Measurements from ENCODE around the gene FXYD2.

FXYD2 gene

DNA sequence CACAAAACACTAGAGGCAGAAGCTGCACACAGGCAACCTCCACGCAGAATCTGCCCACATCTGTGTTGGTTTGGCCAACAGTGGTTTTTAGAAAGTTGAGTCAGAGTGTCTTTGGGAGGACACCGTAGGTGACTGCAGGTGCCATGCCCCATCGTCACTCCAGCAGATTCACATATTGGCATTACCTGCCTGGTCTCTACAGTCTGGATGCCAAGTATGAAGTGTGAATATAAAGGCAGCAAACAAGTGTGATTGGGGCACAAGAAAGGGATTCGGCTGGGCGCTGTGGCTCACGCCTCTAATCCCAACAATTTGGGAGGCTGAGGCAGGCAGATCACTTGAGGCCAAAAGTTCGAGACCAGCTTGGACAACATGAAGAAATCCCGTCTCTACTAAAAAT, 11.0 kb upstream of the FXYD2 start:
- DNase-seq (ENCODE audit: low read depth) = no peak

DNA sequence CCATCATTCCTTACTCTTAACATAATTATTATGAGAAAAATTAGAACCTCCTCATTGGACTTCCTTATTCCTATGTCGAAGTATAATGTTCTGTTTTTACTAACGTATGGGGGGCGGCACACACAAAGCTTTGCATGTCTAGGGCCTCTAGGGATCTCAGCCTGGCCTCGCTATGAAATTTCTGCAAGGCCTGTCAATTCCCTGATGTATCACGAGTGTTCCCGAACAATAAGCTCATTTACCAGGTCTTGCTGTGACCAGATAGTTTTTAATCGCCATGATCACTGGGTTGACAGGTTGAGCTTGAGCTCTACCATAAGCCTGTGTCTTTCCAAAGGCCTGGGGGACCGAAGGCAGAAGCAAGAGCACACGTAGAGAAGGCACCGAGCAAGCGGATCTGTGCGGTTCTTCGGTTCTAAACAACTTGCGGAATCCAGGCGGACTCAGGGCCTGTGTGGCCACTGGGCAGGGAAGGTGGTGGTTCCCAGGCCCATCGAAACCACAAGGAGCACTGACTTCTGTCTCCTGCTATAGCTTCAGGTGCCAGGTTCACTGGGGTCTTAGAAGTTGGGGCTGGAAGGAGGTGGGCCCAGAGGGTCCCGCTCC, 10.4 kb upstream of the FXYD2 start:
- DNase-seq (ENCODE audit: low read depth) = no peak

DNA sequence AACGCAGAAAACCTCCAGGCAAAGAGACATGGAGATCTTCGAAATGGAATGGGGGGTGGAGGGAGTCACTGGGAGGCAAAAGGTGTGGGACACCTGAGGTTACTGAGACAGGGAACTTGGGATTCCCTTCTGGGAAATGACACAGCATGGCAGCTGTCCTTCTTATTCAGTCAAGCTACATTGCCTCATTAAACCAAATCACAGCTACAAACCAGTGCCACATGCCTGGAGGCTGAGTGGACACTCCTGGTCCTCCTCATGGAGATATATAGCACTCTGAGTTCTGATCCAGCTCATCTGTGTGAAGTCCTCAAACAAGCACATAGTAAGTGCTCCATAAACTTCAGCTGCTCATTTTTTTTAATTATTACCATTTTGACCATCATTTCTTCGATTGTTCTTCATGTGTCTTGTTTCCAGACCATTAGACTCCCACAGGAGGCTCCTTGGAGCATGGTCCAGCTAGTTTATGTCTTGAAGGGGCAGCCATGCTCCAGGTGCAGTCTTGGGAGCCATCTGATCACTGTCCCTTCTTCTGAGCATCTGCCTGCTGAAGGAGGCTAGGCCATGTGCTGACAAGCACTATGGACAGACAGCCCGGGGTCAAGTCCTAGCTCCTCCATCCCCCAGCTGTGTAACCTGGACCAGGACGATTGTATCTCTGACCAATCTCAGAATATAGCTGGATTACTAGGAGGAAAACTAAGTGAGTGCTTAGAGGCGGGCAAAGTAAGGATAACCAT, 9.7 kb upstream of the FXYD2 start:
- no peak for DNase-seq (ENCODE audit: low read depth)

DNA sequence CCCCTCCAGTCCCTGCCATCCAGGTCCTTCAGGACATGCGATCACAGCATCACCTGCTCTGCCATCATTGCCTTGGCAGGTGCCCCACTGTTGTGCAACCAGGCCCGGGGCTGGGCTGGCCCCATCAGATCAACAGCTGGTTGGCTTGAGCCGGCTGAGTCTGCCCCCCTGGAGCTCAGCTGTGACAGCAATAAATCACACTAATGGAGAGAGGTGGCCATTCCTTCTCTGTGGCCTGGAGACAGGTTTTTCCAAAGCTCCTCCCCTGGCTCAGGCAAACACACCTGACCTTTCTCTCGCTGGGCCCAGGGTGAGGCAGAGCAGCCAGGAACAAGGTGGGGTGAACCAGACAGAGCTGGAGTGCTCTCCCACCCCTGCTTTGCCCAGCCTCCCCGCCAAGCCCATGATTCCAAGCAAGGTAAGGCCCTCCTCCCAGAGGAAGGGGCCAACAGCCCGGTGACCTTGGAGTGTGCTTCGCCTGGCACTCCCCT, 8.9 kb upstream of the FXYD2 start:
- DNase-seq (ENCODE audit: low read depth) = no peak

DNA sequence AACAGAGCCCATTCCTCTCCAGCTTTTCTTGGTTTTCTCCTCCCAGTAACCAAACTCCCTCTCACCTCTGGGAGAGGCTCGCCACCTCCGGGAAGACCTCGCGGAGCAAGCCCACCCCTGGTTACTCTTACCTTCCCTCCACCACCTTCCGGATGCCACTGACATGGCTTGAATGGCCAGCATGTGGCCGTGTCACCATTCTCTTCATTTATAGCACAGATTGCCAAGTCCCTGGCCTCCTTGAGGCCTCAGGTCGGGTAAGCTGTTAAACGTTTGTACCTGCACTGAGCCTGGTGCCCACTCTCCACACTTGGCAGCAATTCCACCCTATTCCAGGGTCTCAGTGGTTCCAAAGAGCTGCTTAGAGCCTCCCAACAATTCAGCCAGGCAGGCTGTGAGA, 8.0 kb upstream of the FXYD2 start:
- no peak for DNase-seq (ENCODE audit: low read depth)

DNA sequence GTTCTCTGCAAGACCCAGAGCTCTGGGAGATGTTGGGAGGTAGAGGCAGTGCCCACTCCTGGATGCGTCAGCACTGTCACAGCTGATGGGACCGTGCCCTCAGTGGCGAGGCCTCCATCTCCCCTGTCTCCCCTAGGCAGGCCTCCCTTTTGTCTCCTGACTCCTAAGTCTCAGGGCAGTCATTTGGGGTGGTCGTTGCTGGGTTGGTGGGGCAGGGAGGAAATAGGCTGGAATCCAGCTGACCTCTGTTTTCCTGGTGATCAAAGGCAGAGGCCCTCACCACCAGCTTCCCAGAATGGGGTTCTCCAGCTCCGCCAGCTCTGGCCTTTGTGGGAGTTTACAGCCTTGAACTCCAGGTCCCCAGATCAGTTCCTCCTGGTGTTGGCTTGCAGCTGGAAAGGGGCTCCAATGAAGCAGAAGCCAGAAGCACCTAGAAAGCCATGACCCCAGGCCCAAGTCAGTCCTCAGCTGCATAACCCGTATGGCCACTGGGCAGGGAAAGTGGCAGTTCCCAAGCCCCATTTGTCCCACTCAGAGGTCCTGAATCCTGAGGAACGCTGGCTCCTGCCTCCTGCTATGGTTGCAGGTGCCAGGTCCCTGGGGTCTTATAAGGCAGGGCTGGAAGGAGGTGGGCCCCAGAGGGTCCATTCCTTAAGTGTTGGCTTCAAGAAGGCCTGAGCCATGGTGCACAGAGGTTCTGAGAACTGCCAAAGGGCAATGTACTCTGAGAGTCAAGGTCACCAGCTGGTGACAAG, 7.3 kb upstream of the FXYD2 start:
- DNase-seq (ENCODE audit: low read depth) = no peak

DNA sequence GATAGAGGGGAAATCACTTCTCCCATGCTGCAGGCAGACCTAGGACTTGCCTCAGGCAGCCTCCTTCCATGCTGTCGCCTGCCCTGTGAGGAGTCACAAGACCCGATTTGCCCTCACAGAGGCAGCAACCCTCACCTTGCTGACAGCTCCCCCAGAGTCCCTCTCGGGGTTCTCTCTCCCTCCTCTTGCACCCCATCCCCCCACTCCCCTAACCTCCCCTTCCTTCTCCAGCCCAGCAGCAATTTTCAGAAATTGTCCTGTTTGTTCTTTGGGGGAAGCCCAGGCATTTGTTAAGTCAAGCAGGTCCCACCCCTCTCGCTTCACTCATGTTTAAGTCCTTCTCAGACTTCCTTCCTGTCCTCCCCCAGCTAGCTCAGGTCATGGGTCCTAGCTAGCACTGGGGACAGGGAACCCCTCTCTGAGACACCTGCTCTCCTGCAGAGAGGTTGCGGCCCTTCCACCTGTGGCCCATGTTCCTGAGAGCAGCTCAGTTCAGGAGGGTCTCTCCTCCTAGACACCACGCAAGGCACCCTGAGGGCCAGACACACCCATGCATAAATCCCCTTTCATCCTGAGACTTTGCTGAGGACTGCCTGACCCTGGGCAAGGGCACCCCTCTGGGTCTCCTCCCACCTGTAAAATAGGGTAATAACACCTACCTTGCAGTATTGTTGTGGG, 6.3 kb upstream of the FXYD2 start:
- no peak for DNase-seq (ENCODE audit: low read depth)

DNA sequence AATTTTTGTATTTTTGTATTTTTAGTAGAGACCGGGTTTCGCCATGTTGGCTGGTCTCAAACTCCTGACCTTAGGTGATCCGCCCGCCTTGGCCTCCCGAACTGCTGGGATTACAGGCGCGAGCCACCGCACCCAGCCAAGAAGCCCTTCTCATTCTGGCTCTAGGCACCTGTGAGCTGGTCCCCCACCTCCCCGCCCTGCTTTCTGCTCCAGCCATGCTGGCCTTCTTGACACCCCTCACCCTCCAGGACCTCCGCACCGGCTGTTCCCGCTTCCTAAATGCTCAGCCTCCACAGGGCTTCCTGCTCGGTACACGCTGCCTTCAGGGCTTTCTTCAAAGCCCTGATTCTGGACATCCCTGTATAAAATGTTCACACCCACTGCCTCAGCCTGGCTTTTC, 5.5 kb upstream of the FXYD2 start:
- DNase-seq (ENCODE audit: low read depth) = no peak

DNA sequence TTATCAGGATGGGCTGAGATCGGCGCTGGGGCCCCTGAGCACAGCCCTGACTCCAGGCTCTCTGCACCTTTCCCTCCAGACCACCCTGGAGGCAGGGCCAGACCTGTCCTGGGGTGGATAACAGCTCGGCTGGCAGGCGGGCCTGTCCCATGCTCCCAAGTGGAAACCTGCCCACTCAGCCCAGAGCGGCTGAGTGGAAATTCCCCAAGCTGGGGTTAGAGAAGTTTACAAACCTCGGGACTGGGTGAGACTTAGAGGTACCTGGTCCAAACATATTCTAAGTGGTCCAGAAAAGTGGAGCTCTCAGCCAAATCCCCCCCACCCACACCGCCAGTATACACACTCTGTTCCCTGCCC, 4.8 kb upstream of the FXYD2 start:
- DNase-seq (ENCODE audit: low read depth) = no peak

DNA sequence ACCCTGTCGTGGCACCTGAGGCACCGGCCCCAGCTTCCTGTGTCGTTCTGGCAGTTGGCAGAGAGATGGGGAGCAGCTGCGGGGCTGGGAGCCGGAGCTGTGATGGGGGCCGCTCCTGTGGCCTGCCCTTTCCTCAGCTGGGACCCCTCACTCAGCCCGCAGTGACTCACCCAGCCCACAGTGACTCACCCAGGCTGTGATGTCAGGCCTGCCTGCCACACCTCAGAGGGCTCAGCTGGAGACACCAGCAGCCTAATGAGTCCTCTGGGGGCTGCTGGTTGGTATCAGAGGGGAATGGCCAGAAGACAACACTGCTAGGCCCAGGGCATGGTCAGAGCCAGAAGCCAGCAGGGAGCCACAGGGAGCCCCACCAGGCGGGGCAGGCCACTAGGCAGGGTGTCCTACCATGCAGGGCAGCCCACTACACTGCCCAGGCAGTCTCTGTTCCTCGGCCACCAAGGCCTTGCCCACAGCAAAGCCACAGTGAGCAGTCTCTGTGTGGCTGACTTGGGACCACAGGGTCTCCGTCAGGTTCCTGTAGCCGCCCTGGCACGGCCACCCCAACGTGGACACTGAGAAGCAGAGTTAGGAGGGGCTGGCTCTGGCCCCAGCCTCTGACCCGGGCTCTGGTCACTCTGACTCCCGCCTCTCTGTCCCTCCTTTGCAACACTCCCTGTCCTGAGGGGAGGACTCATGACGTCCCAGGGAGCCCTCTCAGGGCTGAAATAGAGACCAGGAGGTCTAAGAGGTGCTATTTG, 4.2 kb upstream of the FXYD2 start:
- peak; percentile 63 for DNase-seq (ENCODE audit: low read depth)

DNA sequence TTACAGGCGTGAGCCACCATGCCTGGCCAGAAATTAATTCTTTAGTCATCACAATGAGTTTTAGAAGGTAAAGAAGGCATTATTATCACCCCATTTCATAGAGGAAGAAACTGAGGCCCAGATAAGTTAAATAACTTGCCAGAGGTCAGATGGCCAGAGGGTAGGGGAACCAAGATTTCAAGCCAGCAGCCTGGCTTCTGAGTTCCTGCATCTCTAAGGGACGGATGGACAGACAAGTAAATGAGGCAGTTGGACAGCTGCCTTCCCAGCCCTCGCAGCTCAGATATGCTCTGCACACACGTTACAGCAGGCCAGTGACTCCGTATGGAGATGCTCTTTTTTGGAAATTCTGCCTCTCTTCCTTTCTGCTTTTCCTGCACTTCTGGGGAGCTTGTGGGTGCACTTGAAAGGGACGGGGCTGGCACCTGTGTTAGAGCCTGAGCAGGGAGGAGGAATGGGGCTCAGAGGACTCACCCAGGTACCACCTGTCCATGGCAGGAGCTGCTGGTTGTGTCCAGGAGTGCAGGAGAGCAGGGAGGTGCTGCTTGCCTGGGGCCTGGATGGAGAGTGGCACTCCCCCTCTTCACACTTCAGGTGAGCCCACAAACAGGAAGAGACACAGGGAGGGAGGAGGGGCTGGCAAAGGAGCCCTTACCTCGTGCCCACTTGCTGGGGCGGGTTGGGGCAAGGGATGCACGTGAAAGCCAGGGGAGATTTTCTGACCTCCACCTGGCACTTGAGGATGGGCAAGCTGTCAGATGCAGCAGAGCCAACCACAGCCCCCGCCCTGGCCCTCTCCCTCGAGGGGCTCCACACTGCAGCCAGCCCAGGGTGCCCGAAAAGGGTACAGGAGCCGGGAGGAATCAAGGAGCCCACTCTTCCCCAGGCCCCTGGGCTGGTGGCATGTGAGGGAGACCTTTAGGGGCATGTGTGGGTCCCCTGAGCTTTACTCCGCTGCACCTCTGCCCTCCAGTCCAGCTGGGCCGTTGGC, 3.3 kb upstream of the FXYD2 start:
- DNase-seq (ENCODE audit: low read depth) = no peak

DNA sequence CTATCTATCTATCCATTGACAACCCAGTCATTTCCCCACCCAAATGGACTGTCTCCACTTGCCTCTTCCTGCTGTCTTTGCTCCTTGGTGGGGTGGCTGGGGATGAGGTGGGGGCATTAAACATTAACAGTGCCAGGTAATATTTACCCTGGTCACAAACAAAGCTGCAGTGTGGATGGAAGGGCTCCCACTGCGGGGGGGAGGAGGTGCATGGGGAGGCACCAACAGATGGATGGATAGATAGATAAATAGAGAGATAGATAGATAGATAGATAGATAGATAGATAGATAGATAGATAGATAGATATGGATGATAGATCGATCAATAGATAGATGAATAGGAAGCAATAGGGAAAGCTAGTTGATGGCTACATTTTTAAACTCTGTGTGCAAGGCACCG, 2.3 kb upstream of the FXYD2 start:
- DNase-seq (ENCODE audit: low read depth) = no peak

DNA sequence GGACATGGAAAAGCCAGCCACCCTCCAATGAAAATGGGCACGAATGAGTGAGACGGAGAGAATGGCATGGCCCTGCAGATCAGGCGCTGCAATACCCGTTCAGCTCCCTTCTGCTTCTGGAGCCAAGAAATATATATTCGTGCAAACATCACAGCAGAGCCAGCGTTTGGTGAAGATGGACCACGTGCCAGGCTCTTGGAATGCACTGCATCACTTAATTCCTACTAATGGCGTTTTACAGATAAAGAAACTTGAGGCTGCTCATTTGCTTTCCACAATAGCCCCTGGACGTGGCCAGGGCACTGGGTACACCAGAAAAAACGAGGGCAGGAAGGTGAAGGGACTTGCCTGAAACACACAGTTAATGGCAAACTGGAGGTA, 1.6 kb upstream of the FXYD2 start:
- DNase-seq (ENCODE audit: low read depth) = no peak

DNA sequence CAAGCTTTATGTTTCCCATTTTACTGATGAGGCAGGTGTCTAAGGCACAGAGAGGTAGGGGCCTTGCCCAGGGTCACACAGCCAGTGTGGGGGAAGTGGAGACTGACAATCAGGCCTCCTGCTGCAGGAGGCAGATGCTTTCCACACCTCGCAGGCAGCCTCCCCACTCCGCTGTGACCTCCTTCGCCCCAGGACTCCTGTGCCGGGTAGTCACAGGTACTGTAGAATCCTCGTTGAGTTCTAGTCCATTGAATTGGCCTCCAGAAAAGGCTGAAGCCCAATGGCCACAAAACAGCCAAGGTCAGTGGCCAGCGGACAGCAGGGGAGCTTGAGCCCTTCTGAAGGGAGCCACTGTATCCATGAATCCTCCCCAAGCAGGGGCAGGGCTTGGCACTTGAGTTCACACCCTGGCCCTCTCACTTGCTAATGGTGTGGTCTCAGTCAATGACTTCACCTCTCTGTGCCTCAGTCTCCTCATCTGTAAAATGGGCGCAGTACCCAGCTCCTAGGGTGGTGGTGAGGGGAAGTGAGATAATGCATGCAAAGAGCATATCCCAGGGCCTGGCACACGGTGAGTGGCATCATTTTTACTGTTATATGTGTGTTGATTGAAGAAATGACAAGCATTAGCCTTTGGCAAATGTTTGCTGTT, 1.1 kb upstream of the FXYD2 start:
- DNase-seq (ENCODE audit: low read depth) = no peak

DNA sequence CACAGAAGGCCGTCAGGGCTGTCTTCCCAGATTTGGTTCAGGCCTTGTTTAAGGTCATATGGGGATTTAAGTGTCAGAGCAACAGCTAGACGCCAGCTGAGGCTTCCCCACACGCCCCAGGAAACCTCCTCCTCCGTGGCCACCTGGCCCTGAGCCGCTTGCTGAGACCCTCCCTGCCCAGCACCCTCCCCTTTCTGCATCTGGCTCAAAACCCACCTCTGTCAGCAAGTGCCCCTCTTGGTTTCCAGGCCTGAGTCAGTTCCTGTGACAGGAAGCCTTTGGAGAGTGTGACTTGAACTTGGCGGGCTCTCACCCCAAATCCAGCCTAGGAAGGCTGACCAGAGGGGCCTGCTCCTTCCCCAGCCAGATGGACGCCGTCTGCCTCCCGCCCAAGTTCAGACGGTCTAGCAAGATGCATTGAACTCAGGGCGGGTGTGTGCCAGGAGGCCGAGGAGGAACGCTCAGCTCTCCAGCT, 561 bp downstream of the FXYD2 start:
- DNase-seq (ENCODE audit: low read depth) = no peak

DNA sequence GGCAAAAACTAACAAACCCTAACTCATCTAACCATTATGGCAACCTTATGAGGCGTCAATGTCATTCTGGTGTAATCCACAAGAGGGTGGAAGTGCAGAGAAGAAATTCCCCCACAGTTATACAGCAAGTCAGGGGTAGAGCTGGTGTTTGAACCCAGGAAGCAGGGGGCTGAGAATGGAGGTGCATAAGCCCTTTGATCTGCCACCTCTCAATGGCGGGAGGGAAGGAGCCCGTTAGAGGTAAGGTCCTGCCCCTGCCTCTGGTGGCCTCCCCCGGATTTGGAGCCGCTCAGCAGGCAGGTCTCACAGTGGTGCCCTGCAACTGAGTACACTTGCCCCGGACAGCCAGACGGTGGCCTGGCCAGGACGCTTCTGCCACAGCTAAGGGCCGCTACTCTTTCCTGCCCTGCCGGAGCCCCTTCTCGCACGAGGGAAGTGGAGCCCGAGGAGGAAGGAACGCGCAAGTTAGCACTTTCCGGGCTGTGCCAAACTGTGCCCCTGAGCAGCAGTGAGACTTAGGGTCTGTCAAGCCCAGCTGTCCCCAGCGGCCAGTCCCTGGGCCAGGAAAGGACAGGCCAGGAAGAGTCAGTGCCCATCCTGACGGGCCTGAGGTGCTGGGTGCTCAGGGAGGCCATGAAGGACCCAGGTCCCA, 1.1 kb downstream of the FXYD2 start:
- DNase-seq (ENCODE audit: low read depth) = peak; percentile 26

DNA sequence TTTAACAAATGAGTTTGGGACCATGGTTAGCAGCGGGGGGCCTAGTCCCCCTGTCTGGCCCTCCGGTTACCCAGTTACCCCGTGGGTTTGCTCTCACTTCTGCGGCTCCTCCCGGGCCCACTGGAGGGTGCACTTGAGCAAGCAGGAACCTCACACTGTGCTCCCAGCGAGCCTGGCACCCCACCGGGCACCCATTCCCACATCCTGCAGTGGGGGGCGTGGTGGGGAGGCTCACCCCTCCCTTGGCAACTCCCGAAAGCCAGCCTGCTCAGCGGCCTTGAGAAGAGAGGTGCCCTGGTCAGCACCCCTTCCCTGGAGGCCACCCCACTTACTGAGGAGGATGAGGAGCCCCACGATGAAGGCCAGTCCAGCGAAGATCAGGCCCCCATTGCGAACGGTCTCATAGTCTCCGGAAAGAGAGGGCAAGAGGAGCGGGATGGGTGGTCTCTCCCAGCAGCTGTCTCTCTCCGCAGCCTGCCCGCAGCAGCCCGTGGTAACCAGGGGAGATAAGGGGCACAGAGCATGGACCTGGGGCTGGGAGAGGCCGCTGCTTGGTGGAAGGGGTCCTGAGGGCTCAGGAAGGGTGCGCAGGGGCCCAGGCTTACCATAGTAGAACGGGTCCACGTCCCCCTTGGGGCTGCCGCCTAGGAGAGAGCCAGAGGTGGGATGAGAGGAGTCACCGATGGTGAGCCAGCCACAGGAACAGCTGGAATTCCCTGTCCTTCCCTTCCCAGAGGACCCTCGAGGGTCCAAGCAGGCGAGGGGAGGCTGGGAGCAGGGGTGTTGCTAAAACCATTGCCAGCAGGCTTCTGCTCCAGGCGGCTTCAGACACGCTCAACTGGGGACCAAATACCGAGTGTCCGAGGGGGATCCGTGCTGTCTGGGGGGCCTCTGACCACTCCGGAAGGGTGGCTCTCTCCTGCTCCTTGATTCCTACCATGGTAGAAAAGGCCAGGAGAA, 2.2 kb downstream of the FXYD2 start:
- DNase-seq (ENCODE audit: low read depth) = peak; percentile 30

DNA sequence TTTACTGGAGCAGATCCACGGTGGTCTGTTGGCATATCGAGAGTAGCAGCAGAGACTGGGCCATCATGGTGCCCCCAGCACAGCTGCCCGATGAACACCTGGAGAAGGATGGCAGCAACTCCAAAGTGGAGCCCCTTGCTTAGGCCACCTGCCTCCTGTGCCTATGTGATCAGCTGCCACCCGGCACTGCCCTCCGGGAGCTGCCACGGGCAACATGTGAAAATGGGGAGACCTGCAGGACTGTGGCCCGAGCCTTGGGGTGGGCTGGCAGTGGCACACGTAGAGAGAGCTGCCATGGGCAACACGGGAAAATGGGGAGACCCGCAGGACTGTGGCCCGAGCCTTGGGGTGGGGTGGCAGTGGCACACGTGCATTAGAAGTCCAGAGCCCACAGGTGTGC, 3.1 kb downstream of the FXYD2 start:
- no peak for DNase-seq (ENCODE audit: low read depth)

Data from ELR (cell line).